ENCODE data around the gene GTF3C1.
A peak's percentile ranks its signal among the peaks of the same experiment; 100 is the strongest.
"Not testable (repeated sequence)": the region's sequence is repeated elsewhere in the genome, so short reads cannot be mapped to it uniquely, and the experiment has no call there.

Gene GTF3C1

GRCh38 chr16:27434141-27435051 lies 115.3 kb downstream of the GTF3C1 start:
- DNase-seq (ENCODE audit: extremely low spot score, insufficient read length, low read depth) (no peak), FAIRE-seq (no peak)

DNA sequence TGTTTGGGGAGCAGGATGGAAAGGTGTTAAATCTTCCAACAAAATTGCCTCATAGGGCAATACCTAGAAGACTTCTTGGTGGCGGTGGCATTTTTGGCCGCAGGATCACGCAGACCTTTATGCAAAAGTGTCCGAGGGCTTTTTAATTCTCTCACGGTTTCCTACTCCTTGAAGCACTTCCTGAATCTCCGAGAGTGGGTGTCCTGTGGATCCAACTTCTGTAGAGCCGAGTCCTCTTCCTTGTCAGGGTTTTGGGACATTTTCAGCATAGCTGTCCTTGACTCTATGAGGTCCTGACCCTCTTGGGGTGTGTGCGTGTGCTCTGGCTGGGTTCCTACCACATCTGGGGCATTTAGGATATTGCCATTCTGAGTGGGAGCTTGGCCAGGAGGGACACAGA lies 116.1 kb downstream of the GTF3C1 start:
- no peak for FAIRE-seq

GRCh38 chr16:27433191-27433590 lies 116.5 kb downstream of the GTF3C1 start:
- FAIRE-seq; DNase-seq (ENCODE audit: extremely low spot score, insufficient read length, low read depth): not testable (repeated sequence)

More for the DNA sequence above, 116.1 kb downstream of the GTF3C1 start:
- DNase-seq (ENCODE audit: extremely low spot score, insufficient read length, low read depth), result no peak

DNA sequence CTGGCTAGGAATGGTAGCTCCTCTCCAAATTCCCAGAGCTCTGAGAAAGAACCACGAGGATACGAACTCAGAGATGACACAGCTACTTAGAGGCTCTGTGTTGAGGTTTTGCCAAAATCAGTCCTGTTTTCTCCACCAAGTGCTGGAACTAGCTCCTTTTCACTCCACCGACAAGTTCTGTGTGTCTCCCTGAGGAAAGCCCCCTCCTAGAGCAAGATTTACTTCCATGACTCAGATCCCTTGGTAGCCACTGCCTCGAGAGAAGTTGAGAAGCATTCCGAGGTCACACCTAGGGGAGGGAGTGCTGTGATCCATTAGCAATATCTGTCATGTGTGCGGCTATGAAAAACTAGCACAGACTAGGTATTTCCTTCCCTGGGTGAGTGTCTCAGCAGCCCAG lies 117.2 kb downstream of the GTF3C1 start:
- FAIRE-seq (no peak), DNase-seq (ENCODE audit: extremely low spot score, insufficient read length, low read depth) (no peak)

- FAIRE-seq, result no peak
- DNase-seq (ENCODE audit: extremely low spot score, insufficient read length, low read depth), result no peak
Observed at GRCh38 chr16:27431773-27432532, 117.8 kb downstream of the GTF3C1 start.

DNA sequence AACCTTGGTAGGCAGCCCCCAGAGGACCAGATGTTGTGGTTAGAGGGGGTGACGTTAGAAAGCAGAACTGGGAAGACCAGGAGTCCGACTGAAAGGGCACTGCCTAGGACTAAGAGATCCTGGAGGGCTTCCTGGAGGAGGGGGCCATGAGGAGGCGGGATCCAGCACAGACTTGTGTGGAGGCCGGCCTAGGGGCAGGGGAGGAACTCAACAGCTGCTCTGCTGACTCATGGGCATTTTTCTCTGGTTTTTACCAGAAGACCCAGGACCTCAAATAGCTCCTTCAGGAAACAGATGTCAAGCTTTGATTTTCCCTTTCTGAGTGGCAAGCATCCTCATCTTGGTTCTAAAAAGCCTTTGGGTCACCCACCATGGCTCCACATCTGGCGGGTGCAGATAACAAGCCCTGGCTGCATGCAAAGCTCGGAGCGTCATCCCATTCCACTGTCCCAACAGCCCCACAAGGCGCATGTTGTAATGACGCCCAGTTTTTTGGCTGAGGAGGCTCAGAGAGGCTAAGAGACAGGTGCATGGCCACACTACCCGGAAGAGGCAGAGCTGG lies 118.7 kb downstream of the GTF3C1 start:
- FAIRE-seq (peak; percentile 77), DNase-seq (ENCODE audit: extremely low spot score, insufficient read length, low read depth) (no peak)

GRCh38 chr16:27430512-27430911 lies 119.2 kb downstream of the GTF3C1 start:
- no peak for FAIRE-seq
- DNase-seq (ENCODE audit: extremely low spot score, insufficient read length, low read depth), result no peak

GRCh38 chr16:27429981-27430441 lies 119.7 kb downstream of the GTF3C1 start:
- no peak for DNase-seq (ENCODE audit: extremely low spot score, insufficient read length, low read depth)
- FAIRE-seq, result no peak

- FAIRE-seq (no peak), DNase-seq (ENCODE audit: extremely low spot score, insufficient read length, low read depth) (no peak)
Observed at GRCh38 chr16:27429330-27429871, 120.3 kb downstream of the GTF3C1 start.

DNA sequence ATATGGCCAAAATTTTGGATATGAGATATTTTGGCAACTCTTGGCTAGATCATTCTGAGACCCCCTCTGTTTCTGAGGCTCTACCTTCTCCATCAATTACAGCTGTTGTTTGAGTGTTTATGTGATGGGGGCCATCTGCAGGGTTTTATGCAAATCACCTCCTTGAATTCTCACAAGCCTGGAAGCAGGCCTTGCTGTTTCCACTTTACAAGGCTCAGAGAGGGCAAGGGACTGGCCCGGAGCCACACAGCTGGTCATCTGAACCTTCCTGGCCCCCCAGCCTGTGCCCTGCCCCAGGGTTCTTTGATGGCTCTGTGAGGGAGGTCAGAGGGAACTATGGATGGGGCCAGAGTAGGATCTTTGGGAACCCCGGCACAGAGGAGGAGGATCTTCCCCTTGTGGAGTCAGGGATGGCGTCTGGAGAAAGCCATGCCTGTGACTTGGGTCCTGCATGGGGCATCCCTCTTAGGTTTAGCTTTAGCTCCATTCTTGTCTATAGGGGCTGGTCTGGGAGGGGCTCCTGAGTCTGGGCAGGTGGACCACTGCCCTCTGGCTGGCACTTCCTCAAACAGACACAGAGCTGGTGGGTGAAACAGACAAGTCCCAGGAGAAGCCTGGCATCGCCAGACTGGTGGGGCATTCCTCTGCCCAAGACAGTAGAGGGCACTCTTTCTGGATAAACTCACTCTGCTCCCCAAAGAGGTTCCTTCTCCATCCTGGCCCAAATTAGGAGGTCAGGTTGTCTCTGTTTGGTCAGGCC lies 121.5 kb downstream of the GTF3C1 start:
- FAIRE-seq, result no peak
- DNase-seq (ENCODE audit: extremely low spot score, insufficient read length, low read depth), result no peak

GRCh38 chr16:27427538-27427937 lies 122.2 kb downstream of the GTF3C1 start:
- FAIRE-seq (no peak), DNase-seq (ENCODE audit: extremely low spot score, insufficient read length, low read depth) (no peak)

DNA sequence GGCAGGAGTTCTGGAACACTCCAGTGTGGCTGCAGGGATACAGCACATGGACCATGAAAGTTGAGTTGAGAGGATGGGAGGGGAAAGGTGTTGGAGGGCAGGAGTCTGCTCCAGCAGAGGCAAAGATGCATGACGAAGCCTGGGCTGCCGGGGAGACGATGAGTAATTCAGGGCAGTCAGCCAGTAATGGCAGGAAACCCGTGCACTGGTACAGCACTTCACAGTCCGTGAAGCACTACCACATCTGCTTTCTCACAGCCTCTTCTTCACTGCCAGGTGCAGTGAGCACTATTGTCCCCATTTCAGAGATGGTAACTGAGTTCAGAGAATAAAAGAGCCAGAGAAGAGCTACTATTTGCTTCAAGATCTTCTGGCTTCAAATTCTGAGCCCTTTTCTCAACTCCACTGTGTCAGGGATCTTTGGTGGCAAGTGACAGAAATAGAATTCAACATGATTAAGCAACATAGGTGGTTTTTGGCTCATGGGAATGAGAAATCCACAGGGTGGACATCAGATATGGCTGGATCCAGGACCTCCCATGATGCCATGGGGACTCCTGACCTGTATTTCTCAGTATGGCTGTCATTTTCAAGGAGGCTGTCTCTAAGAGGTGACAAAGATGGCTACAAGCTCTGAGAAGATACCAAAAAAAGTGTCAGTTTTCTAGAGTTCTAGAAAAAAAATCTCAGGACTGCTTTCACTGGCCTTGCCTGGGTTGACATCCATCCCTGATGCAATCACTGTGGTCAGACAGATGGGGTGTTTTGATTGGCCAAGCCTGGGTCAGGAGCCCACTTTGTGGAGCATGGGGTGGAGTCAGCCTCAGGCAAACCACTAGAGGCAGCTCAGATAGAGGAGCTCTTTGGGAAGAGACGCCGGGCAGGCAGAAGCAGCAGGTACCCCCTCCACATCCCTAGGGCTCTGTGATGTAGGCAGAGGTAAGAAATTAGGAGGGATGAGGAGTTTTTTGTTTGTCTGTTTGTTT lies 123.0 kb downstream of the GTF3C1 start:
- FAIRE-seq, result peak; percentile 99
- peak; percentile 69 for DNase-seq (ENCODE audit: extremely low spot score, insufficient read length, low read depth)

GRCh38 chr16:27425961-27426360 lies 123.8 kb downstream of the GTF3C1 start:
- peak; percentile 12 for FAIRE-seq
- DNase-seq (ENCODE audit: extremely low spot score, insufficient read length, low read depth), result no peak

- FAIRE-seq, result no peak
- DNase-seq (ENCODE audit: extremely low spot score, insufficient read length, low read depth), result no peak
Observed at GRCh38 chr16:27424772-27425498, 124.8 kb downstream of the GTF3C1 start.

- FAIRE-seq, result no peak
- DNase-seq (ENCODE audit: extremely low spot score, insufficient read length, low read depth), result no peak
Observed at GRCh38 chr16:27421961-27422740, 127.6 kb downstream of the GTF3C1 start.

GRCh38 chr16:27417047-27417671 lies 132.6 kb downstream of the GTF3C1 start:
- FAIRE-seq, result peak; percentile 26

More at GRCh38 chr16:27417047-27417671, 132.6 kb downstream of the GTF3C1 start:
- no peak for DNase-seq (ENCODE audit: extremely low spot score, insufficient read length, low read depth)

Measured in GM18507 (cell line).